Subcutaneous adipose tissue (tissue), 4 donors: ENCODE measurements around the gene HES1. TPM values are rescaled to one million over a fixed set of nuclear protein-coding genes. Genes with fewer than 3 reads are reported as not detected.

ENCODE experiments used
- total RNA-seq, 4 donors: library from RNA; depleted of rRNA; stranded (reverse); fragments of >200 nt; gene quantifications; one replicate each; pipeline ENCODE4 v1.1.0, GENCODE V29; 2016
- TF ChIP-seq, protein P1 (sequence below): fragments of 450-650 bp; IDR thresholded peaks from one replicate; pipeline ENCODE4 v1.5.1; 2016; ENCODE audit warnings: low read depth, mild to moderate bottlenecking, control low read depth, antibody characterized with exemption, moderate library complexity

The HES1 gene
- total RNA-seq, 4 donors from 2014 or later: 12.1 to 29.3 (median 23.4) TPM

DNA sequence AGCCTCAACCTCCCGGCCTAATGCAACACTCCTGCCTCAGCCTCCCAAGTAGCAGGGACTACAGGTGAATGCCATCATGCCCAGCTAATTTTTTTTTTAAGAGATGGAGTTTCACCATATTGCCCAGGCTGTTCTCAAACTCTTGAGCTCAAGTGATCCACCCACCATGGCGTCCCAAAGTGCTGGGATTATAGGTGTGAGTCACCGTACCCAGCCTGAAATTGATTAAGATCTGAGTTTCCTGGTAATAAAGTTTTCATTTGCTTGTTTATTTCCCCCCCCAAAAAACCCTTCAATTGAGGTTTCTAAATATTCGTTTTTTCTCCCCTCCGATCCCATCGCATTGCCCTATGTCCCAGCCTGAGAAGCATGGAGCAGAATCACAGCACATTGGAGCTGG, 39.0 kb downstream of the HES1 start:
- TF ChIP-seq, protein P1, sequence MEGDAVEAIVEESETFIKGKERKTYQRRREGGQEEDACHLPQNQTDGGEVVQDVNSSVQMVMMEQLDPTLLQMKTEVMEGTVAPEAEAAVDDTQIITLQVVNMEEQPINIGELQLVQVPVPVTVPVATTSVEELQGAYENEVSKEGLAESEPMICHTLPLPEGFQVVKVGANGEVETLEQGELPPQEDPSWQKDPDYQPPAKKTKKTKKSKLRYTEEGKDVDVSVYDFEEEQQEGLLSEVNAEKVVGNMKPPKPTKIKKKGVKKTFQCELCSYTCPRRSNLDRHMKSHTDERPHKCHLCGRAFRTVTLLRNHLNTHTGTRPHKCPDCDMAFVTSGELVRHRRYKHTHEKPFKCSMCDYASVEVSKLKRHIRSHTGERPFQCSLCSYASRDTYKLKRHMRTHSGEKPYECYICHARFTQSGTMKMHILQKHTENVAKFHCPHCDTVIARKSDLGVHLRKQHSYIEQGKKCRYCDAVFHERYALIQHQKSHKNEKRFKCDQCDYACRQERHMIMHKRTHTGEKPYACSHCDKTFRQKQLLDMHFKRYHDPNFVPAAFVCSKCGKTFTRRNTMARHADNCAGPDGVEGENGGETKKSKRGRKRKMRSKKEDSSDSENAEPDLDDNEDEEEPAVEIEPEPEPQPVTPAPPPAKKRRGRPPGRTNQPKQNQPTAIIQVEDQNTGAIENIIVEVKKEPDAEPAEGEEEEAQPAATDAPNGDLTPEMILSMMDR: no peak

DNA sequence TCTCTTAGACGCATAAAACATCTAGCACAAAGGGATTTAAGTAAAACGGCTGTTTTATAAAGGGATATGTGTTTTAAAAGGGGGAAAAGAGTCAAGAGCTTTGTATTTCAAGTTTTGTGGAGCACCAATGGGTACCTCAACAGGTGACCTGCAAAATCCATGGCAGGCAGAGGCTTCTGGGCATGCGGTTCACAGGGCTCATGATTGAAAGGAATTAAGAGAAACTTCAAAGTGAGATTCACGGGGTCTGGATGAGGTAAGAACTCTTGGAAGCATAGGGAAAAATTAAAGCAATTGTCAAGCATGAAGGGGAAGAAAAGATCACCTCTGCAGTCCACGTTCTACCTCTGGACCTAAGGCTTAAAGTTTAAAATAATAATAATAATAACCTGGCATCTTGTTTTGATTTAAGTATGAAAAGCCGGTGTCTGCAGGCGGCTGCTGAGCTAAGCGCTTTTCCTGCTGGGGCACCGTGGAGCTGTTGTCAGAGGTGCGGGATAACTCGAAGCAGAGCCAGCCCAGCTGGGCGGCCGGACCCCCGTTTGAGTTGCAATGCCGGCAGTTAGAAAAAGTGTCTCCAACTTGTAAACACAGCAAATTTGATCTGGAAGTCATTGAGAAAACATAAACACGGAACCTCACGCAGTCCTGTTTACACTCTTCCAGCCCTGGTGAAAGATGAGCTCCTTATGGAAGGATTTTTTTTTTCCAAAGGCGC, 40.5 kb downstream of the HES1 start:
- TF ChIP-seq, protein P1: no peak

DNA sequence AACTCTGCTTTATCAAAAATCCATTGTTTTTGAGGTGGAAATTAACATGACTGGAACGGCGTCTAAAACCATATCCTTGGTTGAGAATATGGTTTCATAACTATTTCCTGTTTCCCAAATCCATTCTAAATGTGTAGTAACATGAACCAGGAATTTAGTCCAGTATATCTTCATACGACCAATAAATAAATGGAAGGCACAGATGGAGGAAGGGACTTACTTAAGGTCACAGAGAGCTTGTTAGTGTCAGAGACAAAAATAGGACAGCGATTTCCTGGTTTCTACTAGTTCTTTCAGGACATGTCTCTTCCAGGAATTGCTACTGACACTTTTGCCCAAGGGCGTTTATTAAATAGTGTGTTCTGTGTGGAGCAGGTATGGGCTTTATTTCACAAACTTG, 41.2 kb downstream of the HES1 start:
- TF ChIP-seq, protein P1: no peak

DNA sequence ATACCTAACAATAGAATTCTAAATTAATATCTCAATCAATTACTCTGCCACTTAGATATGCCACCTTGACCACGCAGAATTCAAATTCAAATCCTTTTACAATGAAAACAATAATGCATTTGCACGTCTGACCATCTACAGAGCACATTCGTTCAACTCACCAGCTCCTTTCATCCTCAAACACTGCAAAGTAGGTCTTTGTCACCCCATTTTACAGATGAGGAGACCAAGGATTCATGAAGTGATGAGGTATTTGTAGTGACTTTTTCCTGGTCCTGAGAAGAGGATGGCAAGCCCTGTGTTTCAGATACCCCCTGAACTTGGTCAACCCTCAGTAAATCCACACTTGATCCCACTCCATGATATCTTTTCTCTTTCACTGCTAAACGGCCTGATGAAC, 42.2 kb downstream of the HES1 start:
- TF ChIP-seq, protein P1: no peak

DNA sequence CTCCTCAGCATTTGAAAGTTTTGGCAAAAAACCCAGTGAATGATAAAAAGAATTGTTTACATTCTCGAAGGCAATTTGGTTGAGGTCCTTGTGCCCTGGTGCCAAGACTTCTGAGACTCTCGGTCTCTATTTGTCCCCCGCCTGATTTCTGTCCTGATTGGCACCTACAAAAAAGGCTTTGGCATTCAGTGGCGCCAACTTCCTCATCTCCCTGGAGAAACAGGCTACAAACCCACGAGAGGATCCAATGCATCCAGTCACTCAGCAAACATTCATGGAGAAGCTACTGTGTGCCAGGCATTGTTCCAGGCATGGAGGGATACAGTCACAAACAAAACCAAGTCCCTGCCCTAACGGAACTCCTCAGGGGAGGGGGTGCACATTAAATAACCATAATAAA, 42.7 kb downstream of the HES1 start:
- TF ChIP-seq, protein P1: no peak

DNA sequence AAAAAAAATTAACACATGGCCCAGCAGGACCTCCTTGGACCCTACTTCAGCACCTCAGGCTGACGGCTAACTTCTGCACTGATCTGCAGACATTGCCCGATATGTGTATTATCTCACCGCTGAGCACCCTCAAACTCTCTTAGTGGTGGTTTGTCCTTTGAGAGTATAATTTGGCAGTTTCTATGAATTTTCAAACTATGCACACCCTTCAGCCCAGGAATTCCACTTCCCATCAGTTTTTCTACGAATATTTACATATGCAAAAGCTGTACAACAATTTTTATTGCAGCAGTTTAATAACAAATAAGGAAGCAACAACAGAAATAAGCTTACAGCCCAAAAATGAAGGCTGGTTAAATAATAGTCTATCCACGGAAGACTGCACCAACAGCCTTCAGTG, 44.6 kb downstream of the HES1 start:
- TF ChIP-seq, protein P1: no peak

DNA sequence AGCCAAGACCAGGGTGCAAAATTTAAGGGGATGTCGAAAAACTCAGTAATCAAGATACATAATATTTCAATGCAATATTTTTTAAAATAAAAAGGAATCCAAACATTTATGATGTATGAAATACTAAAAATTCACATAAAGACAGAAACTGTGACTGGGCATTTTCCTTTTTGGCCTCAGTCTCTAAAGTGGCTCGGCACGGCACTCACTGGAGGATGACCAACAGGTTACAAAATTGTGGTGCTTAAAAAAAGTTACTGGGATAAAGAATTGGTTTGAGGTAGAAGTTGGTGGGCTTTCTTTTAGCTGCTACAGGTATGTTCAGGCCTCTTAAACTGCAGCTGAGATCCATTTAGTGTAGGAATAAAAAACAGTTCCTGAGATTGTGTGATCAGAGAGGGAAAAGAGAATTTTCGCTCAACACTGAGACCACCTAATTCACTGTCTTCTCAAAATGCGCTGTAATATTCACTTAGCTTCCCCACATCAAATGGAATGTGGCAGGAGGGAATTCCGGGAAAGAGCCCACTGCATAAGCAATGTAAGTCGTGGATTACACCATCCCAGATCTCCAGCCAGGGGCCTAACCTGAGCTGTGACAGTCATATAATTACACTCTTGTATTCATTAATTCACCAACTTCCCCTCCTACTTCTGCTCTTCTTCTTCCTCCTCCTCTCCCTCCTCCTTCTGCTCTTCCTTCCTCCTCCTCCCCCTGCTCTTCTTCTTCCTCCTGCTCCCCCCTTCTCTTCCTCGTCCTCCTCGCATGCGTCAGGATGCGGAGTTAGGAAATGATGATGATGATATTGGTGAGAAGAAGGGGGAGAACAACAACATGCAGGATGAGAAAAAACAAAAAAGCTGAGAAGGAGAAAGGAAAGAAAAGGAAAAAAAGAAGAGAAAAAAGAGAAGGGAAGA, 45.9 kb downstream of the HES1 start:
- TF ChIP-seq, protein P1: no peak
